ENCODE results near the gene IER3.

IER3 gene

DNA sequence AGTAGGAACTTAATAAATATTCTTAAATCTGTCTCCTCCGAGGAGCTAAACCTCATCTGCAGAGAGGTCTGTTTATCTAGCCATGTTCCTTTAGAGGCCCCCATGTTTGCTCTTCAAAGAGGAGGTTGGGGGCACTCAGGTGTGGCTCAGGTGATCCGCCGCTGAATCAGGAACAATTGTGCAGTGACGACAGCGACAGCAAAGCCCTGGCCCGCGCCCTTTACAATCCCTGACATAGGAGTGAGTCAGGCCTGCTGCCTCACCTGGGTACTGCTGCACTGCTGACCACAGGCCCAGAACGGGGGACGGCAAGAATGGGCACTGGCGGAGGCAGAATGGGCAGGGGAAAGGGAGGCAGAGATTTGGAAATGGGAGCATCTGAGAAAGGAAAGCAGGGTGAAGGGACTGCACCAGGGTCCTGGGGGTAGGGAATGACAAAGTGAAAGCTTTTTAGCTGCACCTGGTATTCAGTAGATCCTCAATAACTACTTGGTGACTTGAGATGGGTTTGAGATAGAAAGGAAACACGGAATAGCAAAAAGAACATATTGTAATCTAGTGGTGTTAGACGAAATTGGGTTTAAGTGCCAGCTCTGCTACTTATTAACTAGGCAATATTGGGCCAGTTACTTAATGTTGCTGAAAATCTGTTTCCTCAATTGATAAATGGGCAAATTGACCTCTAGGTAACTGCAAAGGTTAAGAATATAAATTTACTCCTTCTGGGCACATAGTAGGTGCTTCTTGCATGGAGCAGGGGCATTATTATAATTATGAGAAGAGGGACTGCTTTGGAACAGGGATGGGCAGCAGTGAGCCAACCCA is 5.4 kb upstream of the IER3 start:
- DNase-seq (ENCODE audit: low read depth in 2 of 2, low spot score in 1 of 2), result no peak

DNA sequence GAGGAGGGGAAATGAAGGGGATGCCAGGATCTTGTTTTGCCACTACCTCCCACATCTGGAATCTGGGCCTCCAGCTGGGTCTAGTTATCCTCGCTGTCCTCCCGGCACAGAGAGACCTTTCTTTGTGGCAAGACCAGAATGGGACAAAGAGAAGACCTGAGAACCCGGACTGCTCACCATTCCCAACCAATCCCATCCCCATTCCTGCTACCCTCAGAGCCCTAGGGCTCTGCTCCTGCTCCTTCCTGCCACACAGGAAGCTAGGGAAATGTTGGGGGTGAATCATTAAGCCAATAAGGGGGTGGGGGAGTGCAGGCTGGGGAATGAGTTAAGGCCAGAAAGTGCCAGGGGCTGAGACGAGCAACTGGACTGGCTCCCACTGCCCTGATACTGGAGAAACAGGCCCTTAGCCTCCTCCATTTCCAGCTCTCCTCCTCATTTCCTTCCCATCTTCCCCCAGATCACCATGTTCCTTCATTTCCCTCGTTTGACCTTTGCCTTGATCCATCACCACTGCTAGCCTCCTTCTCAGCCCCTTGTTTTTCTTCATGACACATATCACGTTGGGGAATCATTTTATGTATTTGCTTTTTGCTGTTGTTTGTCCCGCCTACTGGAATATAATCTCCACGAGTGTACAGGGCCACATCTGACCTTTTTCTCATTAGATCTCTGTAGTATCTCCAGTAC is 4.6 kb upstream of the IER3 start:
- no peak for DNase-seq (ENCODE audit: low read depth in 2 of 2, low spot score in 1 of 2)

- DNase-seq (ENCODE audit: low read depth in 2 of 2, low spot score in 1 of 2), result no peak
Measured at GRCh38 chr6:30747902-30748769, 3.8 kb upstream of the IER3 start.

- DNase-seq (ENCODE audit: low read depth in 2 of 2, low spot score in 1 of 2), result no peak
Measured at GRCh38 chr6:30747300-30747687, 2.9 kb upstream of the IER3 start.

DNA sequence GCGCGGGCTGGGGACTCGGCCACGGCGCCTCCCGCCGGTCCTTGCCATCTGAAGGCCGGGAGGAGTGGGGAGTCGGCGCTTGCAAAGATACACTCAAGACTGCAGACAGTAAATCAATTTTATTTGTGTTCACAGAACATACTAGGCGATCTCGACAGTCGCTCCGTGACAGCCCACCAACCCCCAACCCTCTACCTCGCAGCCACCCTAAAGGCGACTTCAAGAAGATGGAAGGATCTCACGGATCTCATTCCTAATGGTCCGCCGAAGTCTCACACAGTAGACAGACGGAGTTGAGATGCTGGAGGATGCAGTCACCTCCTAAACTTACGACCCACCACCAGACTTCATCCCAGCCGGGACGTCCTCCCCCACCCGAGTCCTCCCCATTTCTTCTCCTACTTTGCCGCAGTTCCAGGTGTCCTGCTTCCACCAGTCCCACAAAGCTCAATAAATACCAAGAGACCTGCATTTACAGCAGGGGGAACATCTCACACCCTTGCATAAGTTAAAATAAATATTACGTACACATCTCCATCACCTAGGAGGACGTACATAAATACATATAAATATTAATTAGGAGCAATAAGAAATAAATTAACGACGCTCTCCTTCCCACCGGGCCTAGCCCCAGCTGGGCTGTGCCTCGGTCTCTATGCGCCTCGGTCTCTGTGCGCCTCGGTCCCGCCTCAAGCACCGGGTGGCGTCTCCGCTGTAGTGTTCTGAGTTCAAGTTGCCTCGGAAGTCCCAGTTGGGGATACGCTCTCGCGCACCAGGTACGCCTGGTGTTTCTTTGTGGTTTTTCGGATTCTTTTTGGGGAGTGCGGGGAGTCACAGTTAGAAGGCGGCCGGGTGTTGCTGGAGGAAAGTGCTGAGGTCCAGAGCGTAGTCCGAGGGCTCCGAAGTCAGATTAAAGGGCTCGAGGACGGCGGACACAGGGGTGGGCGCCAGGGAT is 971 bp downstream of the IER3 start:
- no peak for DNase-seq (ENCODE audit: low read depth in 2 of 2, low spot score in 1 of 2)

GRCh38 chr6:30742316-30743098 is 1.8 kb downstream of the IER3 start, which contains the start of gene FLOT1:
TSS of gene FLOT1 (minus strand) at chr6:30742687. CDS start at chr6:30742189, 498 bp downstream.
- DNase-seq (ENCODE audit: low read depth in 2 of 2, low spot score in 1 of 2), result peak; percentile 86 to 91

- DNase-seq (ENCODE audit: low read depth in 2 of 2, low spot score in 1 of 2), result peak; percentile 35 to 36
Measured at GRCh38 chr6:30741789-30742315, 2.5 kb downstream of the IER3 start.

DNA sequence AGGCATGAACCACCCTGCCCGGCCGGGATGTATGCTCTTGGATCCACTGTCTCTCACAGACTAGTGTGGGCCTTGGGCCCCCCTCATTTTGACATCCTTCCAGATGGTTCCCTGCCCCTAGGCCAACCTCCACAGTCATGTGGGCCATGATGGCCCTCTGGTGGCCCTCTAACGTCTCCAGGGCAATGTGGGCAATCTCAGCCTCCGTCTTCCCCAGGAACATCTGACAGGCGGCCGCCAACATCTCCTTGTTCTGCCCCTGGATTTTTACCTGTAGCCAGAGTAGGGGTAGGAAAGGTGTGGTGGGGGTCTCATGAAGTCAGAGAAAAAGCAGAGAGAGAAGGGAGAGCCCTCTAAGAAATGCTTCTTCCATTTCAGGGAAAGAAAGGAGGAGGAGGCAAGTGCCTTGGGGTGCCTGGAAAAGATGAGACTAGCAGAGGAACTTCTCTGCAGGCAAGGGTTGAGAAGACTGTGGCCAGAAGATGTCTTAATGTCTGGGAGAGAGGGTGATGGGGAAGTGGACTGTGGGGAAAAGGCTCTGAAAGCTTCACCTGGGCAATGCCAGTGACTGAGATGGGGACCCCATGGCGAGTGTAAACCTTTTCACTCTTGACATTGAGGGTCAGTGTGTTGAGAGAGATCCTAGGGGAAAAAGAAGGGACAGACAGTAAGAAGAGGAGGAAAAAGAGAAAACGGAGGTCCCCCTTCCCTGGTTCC is 3.1 kb downstream of the IER3 start:
- DNase-seq (ENCODE audit: low read depth in 2 of 2, low spot score in 1 of 2), result peak in 1 of 2 donors; percentile 29

GRCh38 chr6:30740540-30740870 is 3.8 kb downstream of the IER3 start:
- no peak for DNase-seq (ENCODE audit: low read depth in 2 of 2, low spot score in 1 of 2)

DNA sequence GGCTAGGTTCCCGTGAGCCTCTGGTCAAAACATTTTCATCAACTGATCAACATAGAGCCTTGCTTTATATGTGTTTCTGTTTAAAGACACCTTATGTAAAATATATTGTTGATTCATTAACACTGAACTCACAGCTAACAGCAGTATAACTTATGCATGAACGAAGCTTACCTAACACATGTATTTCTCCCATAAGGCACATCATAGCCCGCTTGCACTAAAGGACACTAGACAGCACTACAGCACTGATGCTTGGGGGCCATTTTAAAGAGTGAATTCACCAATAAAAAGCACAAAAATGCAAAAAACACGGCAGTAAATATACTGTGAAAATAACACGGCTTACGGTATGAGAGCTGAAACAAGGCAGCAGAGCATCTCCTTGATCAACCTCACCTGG is 5.8 kb downstream of the IER3 start:
- no peak for DNase-seq (ENCODE audit: low read depth in 2 of 2, low spot score in 1 of 2)

GRCh38 chr6:30735668-30736314 is 8.6 kb downstream of the IER3 start:
- no peak for DNase-seq (ENCODE audit: low read depth in 2 of 2, low spot score in 1 of 2)

DNA sequence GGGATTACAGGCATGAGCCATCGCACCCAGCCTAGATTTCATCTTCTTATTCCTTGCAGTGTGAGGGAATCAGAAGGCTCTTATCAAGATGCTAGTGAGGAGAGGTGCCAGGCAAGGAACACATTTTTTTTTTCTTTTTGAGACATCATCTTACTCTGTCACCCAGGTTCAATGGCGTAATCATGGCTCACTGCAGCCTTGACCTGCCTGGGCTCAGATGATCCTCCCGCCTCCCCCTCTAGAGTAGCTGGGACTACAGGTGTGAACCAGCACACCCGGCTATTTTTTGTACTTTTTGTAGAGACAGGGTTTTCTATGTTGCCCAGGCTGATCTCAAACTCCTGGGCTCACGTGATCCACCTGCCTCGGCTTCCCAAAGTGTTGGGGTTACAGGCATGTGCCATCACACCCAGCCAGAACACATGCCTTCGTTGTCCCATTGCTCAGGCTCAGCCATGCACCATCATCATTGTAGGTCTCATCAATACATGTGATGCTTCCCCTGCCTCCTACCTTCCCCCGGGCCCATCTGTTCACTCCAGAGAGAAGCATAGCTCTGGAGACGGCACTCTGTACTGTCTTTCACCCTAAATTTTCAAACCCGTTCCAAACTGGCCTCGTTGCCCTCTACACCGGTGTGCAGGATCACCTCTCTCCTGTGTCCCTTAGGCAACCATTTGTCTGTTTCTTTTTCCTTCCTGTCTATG is 12.0 kb downstream of the IER3 start:
- no peak for DNase-seq (ENCODE audit: low read depth in 2 of 2, low spot score in 1 of 2)

DNA sequence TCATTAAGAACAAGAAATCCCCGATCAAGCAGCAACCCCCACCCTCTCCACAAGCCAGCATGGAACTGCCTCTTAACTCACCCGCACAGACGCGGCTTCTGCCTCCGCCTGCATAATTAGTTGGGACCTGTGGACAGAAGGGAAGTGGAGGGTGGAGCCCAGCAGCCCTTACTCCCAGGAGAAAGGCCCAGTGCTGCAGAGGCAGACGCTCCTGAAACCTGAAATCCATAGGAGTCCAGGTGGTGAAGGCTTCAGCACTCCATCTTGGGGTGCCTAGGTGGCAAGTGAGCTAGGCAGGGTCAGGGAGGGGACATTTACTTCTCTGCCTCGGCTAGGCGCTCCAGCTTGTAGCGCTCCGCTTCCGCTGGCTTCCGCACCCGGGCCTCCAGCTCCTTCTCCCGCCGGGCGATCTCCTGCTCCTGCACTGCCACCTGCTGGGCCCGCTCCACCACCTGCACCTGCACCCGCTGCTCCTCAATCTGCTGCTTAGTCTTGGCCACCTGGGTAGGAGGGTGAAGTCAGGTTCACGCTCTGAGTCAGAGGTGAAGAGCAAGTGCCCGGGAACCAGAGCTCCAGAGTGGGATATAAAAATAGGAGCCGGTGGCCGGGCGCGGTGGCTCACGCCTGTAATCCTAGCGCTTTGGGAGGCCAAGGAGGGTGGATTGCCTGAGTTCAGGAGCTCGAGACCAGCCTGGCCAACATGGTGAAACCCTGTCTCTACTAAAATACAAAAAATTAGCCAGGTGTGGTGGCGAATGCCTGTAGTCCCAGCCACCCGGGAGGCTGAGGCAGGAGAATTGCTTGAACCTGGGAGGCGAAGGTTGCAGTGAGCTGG is 13.5 kb downstream of the IER3 start:
- peak; percentile 67 for DNase-seq (ENCODE audit: low read depth in 2 of 2, low spot score in 1 of 2)

DNA sequence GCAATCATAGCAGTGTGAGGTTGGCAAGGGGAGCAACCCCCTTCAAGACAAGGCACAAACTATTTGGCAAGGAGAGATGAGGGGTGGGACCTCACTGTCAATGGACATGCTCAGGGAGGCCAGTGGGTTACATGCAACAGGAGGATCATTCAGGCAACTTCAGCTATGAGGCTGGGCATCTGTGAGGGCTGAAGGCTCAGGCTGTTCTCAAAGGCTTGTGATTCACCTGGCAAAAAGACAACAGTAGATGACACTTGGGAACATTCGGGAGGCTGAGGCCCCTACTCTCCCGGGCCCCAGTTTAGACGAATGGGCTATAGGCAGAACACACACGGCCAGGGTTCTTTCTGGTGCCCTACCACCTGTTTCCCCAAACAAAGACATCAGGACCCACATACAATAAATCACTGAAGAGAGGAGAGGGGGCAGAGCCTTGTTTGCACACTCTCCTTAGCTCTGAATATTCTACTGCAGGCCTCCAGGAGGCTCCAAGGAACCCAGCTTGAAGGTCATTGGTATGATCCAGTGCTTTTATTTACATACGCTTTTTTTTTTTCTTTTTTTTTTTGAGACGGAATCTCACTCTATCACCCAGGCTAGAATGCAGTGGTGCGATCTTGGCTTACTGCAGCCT is 16.3 kb downstream of the IER3 start:
- DNase-seq (ENCODE audit: low read depth in 2 of 2, low spot score in 1 of 2), result no peak

DNA sequence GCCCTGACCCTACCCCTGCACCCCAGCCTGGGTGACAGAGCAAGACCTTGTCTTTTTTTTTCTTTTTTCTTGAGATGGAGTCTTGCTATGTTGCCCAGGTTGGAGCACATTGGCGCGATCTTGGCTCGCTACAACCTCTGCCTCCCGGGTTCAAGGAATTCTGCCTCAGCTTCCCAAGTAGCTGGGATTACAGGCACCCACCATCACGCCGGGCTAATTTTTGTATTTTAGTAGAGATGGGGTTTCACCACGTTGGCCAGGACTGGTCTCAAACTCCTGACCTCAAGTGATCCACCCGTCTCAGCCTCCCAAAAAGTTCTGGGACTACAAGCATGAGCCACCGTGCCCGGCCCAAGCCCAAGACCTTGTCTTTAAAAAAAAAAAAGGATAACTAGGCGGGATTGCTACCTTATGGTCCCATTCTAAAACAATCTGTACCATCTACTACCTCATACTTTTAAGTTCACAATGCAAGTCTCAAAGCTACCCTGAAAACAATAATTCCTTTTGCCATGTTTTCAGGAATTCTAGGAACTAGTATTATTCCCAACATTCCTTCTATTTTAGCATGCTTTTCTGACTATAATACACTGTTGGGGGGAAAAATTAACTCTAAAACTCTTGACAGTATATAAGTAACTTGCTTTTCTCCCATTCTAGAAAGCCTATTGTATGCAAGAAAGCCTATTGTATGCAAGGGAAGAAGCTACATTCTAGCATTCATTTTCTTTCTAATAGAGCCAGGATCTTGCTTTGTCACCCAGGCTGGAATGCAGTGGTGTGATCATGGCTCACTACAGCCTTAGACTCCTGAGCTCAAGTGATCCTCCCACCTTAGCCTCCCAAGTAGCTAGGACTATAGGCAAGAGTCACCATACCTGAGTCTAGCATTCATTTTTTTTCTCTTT is 17.6 kb downstream of the IER3 start:
- no peak for DNase-seq (ENCODE audit: low read depth in 2 of 2, low spot score in 1 of 2)
